SHP77 treated with DMSO at 0.1 percent for 48 hours (cell line): ENCODE results near the gene SCFD2.
"Not testable (repeated sequence)": the region's sequence is repeated elsewhere in the genome, so short reads cannot be mapped to it uniquely, and the experiment has no call there.

ENCODE experiments used
- DNase-seq: peaks from one replicate; lab custom pipeline; 2025; lab: John Stamatoyannopoulos, UW

SCFD2 gene

DNA sequence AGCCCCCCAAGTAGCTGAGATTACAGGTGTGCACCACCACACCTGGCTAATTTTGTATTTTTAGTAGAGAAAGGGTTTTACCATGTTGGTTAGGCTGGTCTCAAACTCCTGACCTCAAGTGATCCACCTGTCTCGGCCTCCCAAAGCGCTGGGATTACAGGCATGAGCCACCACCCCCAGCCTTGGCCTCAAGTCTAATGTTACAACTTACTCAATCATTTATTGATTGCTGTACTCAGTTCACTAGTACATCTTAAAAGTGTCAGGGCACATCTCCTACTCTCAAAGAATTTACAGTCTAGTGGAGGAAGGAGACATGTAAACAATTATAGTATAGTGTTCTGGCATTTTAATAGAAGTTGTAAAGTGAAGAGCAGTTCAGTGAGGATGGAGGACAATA is 19.5 kb downstream of the SCFD2 start:
- DNase-seq, result not testable (repeated sequence)

DNA sequence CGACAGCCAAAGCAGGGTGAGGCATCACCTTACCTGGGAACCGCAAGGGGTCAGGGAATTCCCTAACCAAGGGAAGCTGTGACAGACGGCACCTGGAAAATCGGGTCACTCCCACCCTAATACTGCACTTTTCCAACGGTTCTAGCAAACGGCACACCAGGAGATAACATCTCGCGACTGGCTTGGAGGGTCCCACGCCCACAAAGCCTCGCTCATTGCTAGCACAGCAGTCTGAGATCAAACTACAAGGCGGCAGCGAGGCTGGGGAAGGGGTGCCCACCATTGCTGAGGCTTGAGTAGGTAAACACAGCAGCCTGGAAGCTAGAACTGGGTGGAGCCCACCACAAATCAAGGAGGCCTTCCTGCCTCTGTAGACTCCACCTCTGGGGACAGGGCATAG is 25.7 kb downstream of the SCFD2 start:
- DNase-seq, result not testable (repeated sequence)

DNA sequence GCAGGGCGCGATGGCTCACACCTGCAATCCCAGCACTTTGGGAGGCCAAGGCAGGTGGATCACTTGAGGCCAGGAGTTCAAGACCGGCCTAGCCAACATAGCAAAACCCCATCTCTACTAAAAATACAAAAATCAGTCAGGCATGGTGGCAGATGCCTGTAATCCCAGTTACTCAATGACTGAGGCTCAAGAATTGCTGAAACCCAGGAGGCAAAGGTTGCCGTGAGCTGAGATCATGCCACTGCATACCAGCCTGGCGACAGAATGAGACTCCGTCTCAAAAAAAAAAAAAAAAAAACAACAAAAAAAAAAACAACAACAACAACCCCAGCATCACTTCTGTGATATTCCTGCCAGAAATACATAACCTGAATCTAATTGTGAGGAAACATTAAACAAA is 30.9 kb downstream of the SCFD2 start:
- not testable (repeated sequence) for DNase-seq

DNA sequence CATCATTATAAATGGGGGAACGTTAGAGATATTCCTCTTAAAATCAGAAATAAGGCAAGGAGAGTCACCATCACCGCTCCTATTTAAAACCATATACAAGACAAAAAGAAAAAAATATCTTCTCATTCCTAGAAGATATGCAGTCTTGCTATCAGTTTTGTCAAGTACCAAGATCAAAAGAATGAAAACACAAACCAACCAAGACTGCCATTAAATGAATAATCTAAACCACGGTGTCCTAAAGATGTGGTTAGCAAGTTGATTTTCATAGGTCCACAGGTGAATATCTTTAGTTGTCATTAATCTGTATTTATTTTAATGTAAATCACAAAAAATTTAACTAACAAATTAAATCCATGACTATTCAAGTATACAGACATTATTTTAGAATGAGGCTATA is 39.3 kb downstream of the SCFD2 start:
- DNase-seq, result no peak

DNA sequence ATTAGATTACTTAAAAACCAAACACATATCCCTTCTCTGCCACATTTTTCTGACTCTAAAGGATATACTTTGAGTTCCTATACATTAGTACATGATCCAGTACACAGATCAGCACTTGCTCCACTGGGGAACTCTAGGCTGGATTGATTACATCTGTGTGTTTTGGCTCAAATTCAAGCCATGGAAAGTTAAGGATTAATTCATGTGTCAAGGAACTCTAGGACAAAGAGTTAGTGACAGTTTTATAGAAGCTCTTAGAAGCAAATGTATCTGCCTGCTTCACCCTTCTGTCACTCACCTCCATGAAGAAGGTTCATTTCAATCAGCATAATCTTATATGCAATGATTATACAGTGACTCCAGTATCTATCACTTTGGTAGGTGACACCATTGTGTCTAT is 43.2 kb downstream of the SCFD2 start:
- no peak for DNase-seq

DNA sequence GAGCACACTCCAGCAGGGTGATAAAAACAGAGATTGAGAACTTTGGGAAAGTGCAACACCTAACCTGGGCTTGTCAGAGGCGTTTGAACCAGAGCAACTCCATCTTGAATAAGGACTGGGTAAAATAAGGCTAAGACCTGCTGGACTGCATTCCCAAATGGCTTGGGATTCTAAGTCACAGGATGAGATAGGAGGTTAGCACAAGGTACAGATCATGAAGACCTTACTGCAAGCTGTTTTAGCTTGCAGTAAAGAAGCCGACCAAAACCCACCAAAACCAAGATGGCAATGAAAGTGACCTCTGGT is 43.9 kb downstream of the SCFD2 start:
- no peak for DNase-seq

DNA sequence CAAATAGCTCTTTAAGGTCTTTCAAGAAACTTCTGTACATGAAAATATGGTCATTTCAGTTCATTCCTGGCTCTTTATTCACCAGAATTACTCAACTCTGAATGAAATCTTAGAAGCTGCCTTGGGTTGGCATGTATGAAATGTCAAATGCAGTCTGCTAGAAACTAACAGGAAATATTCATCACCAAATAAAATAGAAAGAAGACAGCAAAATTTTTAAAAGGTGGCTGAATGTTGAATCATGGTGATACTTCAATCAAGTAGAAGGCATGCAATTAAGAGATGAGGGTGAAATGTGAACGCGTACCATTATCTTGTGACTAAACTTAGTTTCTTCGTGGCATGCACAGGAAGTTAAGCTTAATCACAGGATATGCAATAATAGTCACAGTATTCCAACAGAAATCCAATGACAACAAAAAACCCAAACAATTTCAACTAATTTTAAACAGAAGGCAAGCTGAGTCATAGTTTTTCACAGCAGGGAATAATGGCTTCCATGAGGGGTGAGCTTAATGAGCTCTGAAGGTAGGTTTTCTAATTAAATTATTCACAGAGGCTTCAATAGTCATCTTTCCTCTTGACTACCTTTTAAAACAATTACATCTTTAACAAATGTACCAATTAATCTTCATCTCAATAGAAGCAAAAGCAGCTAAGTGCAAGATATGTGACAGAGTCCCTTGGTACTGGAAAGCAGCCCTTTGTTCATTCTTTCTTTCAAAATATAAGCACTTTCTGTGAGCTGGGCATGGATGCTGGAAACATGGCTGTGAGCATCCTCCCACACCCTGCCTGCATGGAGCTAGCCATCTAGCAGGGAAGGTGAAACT is 44.5 kb downstream of the SCFD2 start:
- DNase-seq, result no peak

DNA sequence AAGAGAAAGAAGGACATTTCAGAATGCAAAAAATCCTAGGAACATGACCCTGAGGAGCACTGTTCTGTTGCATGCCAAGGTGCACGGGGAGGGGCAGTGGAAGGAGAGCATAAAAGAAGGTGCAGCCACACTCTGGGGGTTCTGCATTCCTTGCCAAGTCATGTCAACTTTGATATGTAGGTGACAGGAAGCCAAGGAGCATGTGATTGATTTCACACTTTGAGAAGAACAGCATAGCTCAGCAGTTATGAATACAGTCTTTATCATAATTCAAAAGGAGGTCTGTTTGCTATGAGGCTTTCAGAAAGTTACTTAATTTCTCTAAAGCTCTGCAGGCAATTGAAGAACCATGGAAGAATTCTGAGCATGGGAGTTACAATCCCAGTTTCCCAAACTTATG is 50.6 kb downstream of the SCFD2 start:
- DNase-seq, result no peak

DNA sequence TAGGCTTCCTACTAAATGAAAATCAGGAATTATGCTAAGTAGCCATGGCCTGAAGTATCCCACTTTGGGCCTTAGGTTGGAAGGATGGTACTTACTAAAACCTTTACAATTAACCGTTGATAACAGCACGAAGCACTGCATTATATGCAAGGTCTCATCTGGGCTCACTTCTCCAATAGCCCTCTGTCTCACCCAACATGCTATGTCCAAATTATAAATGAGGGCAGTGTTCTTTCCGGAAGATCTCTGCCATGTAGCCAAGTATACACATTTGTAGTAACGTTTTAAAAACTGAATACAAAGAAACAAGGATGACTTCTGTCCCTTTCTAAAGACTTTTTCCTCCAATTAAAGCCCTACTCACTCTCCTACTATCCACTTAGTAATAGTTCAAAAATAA is 51.6 kb downstream of the SCFD2 start:
- DNase-seq, result no peak

DNA sequence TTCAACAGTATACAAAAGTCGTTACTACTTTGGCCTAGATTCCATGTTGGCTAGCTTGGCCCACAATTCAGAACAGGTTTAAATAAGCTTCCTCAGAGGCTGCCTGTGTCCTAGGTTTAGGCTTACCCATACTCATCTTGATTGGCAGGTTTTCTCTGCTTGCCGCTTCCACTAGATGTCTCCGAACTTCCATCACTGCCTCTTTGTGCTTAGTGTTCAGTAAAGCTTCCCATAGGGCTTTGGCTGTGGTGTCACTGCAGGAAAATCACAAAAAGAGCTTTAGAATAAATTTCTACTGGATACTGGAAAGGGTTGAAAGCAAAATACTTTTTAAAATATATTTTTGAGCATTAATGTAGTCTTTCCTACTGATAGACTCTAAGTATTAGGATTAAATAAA is 52.4 kb downstream of the SCFD2 start:
- no peak for DNase-seq

DNA sequence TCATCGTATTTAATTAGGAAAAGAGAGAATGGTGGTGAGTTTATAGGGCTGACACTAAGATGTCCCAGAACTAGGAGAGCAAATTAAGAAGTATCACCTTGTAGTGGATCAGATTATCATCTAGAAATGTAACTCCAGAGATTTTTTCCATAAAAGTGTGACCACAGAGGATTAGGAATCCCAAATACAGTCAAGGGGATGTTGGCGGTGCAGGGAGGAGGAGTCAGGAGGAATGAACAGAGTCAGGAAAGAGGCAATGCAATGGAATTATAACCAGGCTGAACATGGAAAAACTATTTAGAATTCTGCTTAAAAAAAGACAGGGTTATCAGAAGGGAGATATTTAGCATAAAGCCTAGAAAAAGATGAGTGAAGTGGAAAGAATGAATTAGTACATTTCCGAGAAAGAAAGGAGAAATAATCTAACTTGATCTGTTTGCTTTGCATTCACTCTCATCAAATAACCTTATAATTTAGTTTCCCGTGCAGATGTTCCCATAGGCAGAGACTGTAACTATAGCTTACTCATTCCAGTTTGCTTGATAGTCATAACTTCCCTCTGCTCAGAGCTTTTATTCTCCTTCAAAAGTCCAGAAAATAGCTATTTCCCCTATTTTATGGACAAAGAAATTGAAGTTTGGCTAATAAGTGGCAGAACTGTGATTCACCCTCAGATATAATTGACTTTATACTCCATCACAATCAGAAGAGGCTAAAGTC is 56.4 kb downstream of the SCFD2 start:
- DNase-seq, result no peak

DNA sequence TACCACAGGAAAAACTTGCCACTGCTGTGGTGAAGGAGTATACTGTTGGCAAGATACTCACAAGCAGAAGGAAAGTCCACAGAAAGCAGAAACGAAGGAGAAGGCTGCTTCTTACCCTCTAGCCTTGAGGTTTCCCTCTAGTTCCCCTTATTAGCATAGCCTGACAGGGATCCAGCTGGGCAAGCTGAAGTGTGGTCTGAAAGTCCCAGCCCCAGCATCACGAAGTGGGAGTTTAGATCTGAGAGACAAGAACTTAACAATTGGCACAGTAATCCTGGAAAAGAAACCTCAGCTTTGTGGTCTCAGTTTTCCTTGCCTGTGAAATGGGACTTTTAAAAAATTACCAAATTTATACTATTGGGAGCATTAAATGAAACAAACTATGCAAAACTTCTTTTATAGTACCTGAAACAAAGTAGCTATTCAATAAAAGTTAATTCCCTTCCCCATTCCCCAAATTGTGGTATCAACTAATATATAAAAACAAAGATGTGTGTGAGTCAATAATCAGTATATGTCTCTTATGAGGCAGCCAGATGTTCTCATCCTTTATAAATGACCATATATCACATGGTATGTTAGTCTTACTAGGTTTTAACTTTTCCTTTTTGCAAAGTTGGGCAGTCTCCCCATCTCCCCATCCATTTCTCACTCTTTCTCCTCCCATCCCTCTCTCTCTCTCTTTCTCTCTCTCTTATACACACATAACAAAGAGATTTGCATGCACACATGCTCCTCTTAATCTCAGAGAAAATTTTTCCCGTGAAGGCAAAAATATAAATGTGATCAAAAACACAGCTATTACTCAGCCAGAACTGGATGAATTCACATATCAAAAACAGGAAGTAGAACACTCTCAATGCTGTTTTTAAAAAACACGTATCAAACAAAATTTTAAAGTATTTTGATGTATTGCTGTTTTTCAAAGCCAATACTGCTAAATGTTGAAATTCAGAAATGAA is 57.8 kb downstream of the SCFD2 start:
- no peak for DNase-seq

DNA sequence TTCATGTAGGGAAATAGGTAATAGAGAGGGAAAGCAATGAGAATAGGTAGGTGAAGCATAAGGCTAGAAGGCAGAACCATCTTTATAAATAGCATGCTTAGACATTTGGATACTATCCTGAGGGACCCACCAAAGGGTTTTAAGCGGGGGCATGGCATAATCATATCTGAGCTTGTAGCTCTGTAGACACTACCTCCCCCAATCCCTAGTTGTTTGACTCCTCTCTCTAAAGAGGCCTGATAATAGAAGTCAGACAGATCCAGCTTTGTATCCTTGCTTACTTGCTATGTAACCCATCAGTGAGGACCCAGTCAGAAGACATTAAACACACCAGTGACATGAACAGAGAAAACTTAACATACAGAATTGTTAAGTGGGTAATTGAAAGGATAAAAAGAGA is 58.7 kb downstream of the SCFD2 start:
- no peak for DNase-seq

DNA sequence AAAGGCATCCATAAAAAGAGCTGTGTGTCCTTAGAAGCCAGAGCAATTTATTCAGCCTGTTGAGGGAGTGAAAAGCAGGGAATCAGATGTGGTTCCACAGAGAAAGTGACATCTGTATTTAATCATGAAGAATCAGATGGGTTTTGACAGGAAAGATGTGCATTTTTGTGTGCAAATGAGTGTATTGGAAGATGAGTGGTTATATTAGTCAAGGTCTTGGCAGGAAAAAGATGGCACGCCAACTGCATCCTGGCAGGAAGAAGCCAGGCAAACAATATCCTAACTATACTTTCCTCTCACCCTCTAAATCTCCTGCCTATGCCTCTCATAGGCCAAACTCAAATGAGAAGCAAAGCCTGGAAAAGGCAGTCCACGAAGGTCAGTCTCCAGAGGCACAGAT is 59.1 kb downstream of the SCFD2 start:
- no peak for DNase-seq

DNA sequence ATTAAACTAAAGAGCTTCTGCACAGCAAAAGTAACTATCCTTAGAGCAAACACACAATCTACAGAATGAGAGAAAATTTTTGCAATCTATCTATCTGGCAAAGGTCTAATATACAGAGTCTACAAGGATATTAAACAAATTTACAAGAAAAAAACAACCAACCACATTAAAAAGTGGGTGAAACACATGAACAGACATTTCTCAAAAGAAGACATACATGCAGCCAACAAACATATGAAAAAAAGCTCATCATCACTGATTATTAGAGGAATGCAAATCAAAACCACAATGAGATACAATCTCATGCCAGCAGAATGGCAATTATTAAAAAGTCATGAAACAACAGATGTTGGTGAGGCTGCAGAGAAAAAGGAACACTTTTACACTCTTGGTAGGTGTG is 73.7 kb downstream of the SCFD2 start:
- not testable (repeated sequence) for DNase-seq

DNA sequence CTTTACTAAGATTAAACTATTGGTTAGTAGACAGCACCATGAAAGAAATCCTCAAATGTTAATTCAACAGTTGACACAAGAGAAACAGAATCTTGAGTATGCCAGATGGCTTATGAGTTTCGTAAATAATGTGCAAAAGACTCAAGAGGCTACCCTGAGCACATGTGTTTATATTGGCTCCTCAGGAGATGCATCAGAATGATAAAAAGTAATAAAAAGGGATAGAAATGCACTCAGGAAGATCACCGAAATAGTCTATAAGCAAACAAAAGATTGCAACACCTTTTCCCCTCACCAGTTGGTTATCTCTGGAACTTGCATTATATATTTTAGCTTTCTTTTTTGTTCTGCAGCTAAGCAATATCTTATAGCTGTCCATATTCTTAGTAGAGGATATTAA is 84.4 kb downstream of the SCFD2 start:
- no peak for DNase-seq

DNA sequence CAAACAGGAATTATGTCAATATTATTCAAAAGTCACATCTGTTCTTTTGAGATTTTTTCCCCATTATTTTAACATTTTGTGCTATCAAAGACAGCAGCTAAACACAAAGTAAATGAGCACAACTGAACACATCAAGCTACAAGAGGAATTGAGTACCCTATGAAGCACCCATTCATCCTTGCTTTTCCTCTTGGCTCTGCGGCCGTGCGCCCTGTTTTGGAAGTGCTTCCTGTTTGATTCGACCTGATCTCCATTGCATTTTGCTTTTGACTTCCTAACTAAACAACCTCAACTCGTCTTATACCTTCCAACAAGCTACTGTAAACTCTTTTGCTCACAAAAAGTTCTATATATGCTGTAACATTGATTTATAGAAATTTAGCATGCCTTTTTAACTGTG is 85.0 kb downstream of the SCFD2 start:
- DNase-seq, result no peak

DNA sequence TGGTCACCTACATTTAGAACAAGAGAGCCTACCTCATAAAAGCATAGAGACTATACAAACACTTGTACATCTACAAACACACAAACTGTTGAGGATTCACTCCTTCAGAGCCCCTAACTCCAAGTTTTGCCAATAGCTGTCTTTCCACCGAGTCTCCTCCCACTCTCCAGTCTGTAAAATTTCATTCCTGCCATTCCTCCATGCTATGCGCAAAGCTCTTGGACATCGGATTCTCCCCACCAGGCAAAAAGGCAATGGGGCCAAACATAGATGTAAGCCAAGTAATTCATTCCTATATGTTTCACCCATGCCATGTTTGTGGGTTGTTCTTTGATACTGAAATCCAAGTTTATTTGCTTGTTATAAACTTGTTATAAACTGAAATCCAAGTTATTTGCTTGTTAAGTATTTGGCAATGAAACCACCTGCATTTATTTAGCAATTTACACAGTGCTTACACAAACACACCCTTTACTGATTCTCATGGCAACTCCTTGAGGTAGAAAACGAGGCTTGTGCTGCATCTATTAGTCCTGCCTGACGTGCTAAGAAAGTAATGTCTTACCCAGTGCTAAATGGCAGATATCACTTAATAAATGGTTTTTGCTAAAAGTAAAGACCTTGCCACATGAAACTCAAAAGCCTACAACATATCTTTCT is 91.1 kb downstream of the SCFD2 start:
- no peak for DNase-seq

DNA sequence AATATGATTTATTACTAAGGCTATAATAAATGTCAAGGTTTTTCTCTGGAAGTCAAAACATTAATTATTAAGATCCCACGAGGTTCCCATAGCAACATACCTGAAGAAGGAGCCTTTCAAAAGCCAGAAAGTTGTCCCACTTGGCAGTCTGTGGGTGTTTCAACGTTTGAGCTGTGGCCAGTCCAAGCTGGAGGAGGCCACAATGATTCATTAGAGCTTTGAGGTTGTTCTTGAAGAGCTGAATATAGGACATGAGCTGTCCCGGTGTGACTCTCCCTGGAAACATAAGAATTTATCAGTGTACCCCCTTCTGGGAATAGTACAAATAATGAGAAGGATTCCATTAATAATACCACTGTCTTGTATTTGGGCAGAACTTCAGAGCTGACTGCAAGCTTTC is 92.1 kb downstream of the SCFD2 start:
- DNase-seq, result no peak

DNA sequence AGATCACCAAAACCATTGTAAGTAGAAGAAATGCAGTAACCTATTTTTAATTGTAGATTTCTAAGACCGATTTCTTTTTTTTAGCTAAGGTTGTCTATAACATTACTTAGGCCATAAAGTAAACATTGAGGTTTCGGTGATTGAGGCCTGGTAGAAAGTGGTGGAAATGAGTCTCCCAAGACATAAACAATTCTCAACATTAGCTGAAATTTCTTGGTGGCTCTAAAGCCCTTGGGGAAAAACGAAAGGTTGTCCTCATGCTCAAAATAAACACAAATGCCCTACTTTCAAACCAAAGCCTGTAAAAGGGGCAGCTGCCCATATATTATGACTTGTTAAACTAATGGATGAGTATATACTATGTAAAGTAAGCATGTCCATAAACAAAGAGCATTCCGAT is 98.8 kb downstream of the SCFD2 start:
- no peak for DNase-seq

DNA sequence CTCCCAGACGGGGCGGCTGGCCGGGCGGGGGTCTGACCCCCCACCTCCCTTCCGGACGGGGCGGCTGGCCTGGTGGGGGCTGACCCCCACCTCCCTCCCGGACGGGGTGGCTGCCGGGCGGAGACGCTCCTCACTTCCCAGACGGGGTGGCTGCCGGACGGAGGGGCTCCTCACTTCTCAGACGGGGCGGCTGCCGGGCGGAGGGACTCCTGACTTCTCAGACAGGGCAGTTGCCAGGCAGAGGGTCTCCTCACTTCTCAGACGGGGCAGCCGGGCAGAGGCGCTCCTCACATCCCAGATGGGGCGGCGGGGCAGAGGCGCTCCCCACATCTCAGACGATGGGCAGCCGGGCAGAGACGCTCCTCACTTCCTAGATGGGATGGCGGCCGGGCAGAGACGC is 109.9 kb downstream of the SCFD2 start:
- DNase-seq, result not testable (repeated sequence)

DNA sequence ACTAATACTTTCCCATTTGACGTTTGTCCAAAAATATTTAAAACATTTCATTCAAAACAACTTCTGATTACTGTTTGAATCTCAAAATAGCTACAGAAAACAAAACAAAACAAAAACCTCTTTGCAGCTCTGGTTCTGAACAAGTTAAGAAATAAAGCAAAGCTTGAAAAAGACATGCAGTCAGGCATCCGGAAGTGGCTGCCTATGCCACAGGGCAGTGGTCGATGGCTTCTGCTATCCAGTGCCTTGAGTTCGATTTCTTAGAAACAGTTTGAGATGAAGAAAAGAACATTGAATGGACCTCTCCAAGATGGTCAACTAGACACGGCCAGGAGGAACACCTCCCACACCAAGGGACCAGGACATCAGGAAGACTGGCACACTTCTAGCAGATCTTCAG is 125.3 kb downstream of the SCFD2 start:
- DNase-seq, result no peak
